Measurements from ENCODE around the gene SLF2. TPM values are rescaled to one million over a fixed set of nuclear protein-coding genes. Genes with fewer than 3 reads are reported as not detected.

Gene SLF2
- total and polyA plus RNA-seq, 2 of the 8 experiments (the other 6 are each of a cell fraction or from before 2014, with no cell fraction given): 5.5 to 20.9 TPM

DNA sequence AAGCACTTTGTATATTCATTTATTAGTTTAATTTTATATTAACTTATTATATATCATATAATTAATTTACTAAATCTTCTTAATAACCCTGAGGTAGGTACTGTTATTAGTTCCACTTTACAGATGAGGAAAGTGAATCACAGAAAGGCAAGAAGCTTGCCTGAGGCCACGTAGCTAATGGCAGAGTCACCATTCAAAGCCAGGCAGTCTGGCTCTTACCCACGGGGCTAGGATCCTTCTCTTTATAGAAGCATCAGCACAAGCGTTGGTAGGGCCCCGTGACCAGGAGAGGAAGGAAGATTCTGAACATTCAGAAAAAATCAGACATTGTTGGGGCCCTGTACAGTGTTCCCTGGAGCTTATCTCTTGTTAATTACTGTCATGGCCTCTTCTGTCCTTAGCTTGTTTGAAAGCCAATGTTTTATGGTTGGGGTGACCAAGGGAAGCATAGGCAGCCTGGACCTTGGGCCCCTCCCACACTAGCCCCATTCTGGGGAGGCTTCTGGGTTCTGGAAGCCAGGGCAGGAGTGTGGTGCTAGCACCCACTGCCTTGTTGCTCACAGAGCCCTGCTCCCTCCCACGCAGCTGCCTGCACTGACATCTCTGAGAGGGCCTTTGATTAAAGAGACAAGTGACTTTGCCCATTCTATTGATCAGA, 31.1 kb upstream of the SLF2 start:
- Histone ChIP-seq H4K20me1 (replicated peaks in 1 of 2; ENCODE audit: control insufficient read depth in 1 of 2, insufficient read depth in 2 of 2, low read length in 2 of 2) (no peaks in the 10 kb centered on the region), H3K27ac (ENCODE audit: low read depth, low read length) (no peak overlapping the region), H2AK5ac (ENCODE audit: low read depth, low read length) (no peak overlapping the region), H2BK12ac (ENCODE audit: low read depth, low read length) (no peak overlapping the region), H3K4me1 (replicated peaks in 1 of 4; ENCODE audit: control insufficient read depth in 3 of 4, insufficient read depth in 4 of 4, low read length in 3 of 4) (peaks cover 0 to 3% (median 2%) of the 10 kb centered on the region in 4 experiments; a peak in 2 of 7 replicates), H3K4me3 (ENCODE audit: extremely low read depth in 1 of 4, insufficient read depth in 2 of 4, low read depth in 3 of 4, low read length in 4 of 4) (no peak overlapping the region), H3K79me2 (ENCODE audit: control insufficient read depth in 1 of 2, insufficient read depth in 2 of 2, low read length in 2 of 2) (no peaks in the 10 kb centered on the region), H4K8ac (ENCODE audit: extremely low read depth, insufficient read depth, low read length) (no peak overlapping the region), H2BK15ac (ENCODE audit: low read length) (no peak overlapping the region), H4K5ac (ENCODE audit: insufficient read length, low read depth, low read length) (no peak overlapping the region), H3K23ac (ENCODE audit: insufficient read length) (no peak overlapping the region), H2BK20ac (ENCODE audit: low read length) (no peak overlapping the region), H2BK5ac (ENCODE audit: low read depth, low read length) (no peak overlapping the region), H2AFZ (ENCODE audit: low read length) (no peak overlapping the region), H4K91ac (replicated peaks; ENCODE audit: insufficient read length, low read length) (no peak overlapping the region), H2BK120ac (replicated peaks; ENCODE audit: low read depth, low read length) (no peak overlapping the region), H3K4ac (replicated peaks; ENCODE audit: insufficient read length, low read depth, low read length) (no peak overlapping the region), H3K9ac (replicated peaks in 1 of 4; ENCODE audit: extremely low read depth in 1 of 4, low read depth in 3 of 4, low read length in 3 of 4) (no peak overlapping the region), H3K9me3 (ENCODE audit: insufficient read depth in 2 of 2, low read depth in 1 of 2, low read length in 1 of 2) (no peaks in the 10 kb centered on the region), H3K14ac (ENCODE audit: insufficient read length) (no peak overlapping the region), H3K36me3 (ENCODE audit: control insufficient read depth in 2 of 4, insufficient read depth in 4 of 4, low read length in 3 of 4) (no peaks in the 10 kb centered on the region), H3K23me2 (ENCODE audit: low read depth, low read length) (no peaks in the 10 kb centered on the region), H3K4me2 (ENCODE audit: insufficient read depth in 1 of 2, low read depth in 2 of 2, low read length in 2 of 2) (no peak overlapping the region), H3K27me3 (replicated peaks in 1 of 4; ENCODE audit: control insufficient read depth in 3 of 4, extremely low read depth in 1 of 4, insufficient read depth in 3 of 4, low read length in 3 of 4) (peaks cover 0 to 4% (median 3%) of the 10 kb centered on the region in 4 experiments; a peak in 3 of 7 replicates), H3K79me1 (ENCODE audit: low read depth, low read length) (no peaks in the 10 kb centered on the region), H3K18ac (ENCODE audit: extremely low read depth, low read length) (no peak overlapping the region), H3K56ac (replicated peaks; ENCODE audit: insufficient read length, low read depth, low read length) (no peak overlapping the region)
- POLR2A ChIA-PET (ENCODE audit: partially characterized antibody): interaction anchor here (0.5 to 1.0 kb wide), 3 partner anchors 84 to 327 kb away, joined by 3 read pairs; no protein-coding TSS in a partner anchor
- CTCF ChIA-PET (ENCODE audit: partially characterized antibody): interaction anchor here (0.7 to 8.4 kb wide), 12 partner anchors 8 to 332 kb away, joined by 3 to 47 read pairs (median 4); no protein-coding TSS in a partner anchor
- WGBS, 2 experiments (ENCODE audit: extremely low coverage in 1 of 2, insufficient coverage in 1 of 2, insufficient read length in 1 of 2, insufficient replicate concordance in 2 of 2, low coverage in 1 of 2, low lambda C conversion rate in 2 of 2, missing lambda C conversion rate in 1 of 2): 94% methylated on average over 5 of the region's 5 CpGs; no CpG with 5 or more reads in 1 of the 2 experiments
- FAIRE-seq (no peak), DNase-seq (ENCODE audit: low read depth in 1 of 2, low spot score in 2 of 2) (no peak)
- no peak for TF ChIP-seq EZH2 (IDR thresholded peaks at IDR 0.05; ENCODE audit: low read depth, low read length, severe bottlenecking)
- TF ChIP-seq CHD1 (IDR thresholded peaks at IDR 0.05; ENCODE audit: low read depth, low read length): no peak
- no peak for TF ChIP-seq HDAC6 (IDR thresholded peaks at IDR 0.05; ENCODE audit: low read depth, low read length)
- no peak for TF ChIP-seq CBX8 (IDR thresholded peaks at IDR 0.05; ENCODE audit: borderline replicate concordance, low read depth, low read length)
